Tracheal epithelial cell (primary cell): ENCODE data around the gene AQP5. TPM values are rescaled to one million over a fixed set of nuclear protein-coding genes. Genes with fewer than 3 reads are reported as not detected.

Source experiments
- total RNA-seq: library from RNA; depleted of rRNA; stranded (reverse); fragments of >200 nt; gene quantifications from 2 replicates; pipeline ENCODE4 v1.2.1, GENCODE V29; 2014

AQP5 gene
- total RNA-seq = 0.43 TPM in 1 of 2 replicates, not detected in the other

DNA sequence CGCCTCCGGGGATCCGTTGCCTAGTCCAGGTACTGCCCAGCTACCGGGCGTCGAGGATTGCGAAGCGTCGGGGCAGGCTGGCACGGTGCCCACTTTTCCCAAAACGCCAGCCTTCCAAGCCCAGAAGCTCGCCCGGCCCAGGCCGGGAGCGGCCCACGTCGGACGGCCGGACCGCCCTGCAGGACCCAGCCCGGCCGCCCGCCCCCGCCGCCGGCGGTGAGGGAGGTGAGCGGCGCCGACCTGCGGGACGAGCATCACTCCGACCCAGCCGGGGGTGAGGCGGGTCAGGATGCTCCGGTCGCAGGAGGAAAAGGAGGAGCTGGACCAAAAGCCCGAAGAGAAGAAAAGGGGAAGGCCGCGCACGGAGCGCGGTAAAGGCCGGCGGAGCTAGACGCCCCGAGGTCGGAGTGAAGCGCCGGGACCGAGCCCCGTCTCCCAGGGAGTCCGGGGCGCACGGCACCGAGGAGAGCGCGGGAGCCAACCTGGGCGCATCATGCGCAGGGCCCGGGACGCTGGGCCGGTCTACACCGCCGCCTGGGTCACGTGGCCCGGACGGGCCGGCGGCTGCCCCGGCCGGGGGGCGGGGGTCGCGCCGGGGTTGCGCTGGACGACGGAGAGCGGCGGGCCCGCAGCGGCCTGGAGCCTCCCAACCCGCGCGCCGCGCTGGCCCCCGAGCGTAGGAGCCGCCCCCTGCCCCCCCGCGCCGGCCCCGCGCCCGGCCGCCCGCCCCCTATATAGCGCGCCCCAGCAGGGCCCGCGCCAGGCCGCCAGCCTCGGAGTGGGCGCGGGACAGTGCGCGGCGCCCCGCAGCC lies at the start of gene AQP5:
AQP5 (plus strand) TSS at position 762 of the 812 bp plus-strand sequence. CDS start 146 bp downstream, outside the sequence.

DNA sequence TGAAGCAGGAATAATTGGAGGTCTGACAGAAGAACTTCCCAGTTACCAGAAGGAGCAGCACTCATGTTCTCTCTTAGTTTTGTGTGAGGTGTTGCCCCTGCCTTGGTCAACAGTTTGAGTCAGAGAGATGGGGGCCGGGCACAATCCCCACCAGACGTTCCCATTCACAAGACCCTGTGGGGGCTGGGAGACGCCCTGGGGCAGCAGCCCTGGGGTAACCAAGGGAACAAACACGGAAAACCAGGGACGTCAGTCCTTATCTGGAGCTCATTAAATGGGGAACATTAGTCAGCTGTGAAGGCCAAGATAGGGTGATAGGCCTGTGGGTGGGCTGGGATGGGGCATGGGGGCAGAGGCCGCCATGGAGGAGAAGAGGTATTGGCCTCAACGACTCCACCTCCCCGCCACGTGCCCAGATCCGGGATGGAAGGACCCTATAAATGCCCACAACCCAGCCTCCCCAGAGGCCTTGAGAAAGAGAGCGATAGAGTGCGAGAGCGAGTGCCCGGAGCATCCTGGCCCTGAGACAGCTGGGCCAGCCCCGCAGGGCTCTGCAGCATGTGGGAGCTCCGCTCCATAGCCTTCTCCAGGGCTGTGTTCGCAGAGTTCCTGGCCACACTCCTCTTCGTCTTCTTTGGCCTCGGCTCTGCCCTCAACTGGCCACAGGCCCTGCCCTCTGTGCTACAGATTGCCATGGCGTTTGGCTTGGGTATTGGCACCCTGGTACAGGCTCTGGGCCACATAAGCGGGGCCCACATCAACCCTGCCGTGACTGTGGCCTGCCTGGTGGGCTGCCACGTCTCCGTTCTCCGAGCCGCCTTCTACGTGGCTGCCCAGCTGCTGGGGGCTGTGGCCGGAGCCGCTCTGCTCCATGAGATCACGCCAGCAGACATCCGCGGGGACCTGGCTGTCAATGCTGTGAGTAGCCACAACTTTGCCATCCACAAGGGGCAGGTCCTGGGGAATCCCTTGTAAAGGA lies 11.1 kb upstream of the AQP5 start, which contains the start of gene AQP2:
AQP2 (plus strand) TSS at position 465 of the 979 bp plus-strand sequence; CDS start at position 559, 94 bp downstream.

DNA sequence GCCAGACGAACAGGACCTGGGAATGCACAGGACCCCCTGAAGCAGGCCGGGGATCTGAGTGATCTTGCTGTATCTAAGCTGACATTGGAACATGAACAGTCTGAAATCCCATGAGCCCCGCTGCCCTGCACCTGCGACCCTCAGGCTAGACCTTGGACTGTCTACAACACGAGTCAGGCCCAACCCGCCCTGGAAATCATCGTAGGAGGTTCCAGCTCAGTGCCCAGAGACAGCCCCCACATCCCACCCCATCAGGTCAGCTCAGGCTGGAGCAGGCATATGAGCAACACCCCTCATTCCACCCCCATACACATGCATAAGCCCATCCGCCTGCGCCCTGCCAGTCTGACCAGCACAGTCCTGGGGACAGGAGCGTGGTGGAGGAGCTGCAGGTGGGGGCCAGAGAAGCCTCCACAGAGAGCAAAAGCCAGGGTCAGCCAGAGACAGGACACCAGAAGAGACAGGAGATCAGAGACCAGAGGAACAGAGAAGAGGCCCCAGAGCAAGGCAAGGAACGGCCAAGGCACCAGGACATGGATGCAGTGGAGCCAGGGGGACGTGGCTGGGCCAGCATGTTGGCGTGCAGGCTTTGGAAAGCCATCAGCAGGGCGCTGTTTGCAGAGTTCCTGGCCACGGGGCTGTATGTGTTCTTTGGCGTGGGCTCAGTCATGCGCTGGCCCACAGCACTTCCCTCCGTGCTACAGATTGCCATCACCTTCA lies 11.1 kb downstream of the AQP5 start, which contains the start of gene AQP6:
AQP6 (plus strand) TSS at position 307 of the 720 bp plus-strand sequence; CDS start at position 534, 227 bp downstream.

Other genes starting within 250 kb of the AQP5 start
- 618 and 796 TPM in 2 replicates for gene TMBIM6, start 220.3 kb upstream of the AQP5 start, total RNA-seq
- 3.8 and 4.1 TPM in 2 replicates for gene NCKAP5L, start 133.5 kb upstream of the AQP5 start, total RNA-seq
- gene BCDIN3D, start 118.8 kb upstream of the AQP5 start, total RNA-seq = 3.6 and 8.5 TPM in 2 replicates
- gene FAIM2, start 58.0 kb upstream of the AQP5 start, total RNA-seq = not detected in 2 replicates
- gene AQP2, start 11.1 kb upstream of the AQP5 start, total RNA-seq = under 0.01 TPM in 1 of 2 replicates, not detected in the other
- gene AQP6, start 11.1 kb downstream of the AQP5 start, total RNA-seq = not detected in 2 replicates
- 16.0 and 17.4 TPM in 2 replicates for gene RACGAP1, start 63.6 kb downstream of the AQP5 start, total RNA-seq
- gene ASIC1, start 95.7 kb downstream of the AQP5 start, total RNA-seq = 1.1 and 1.4 TPM in 2 replicates
- gene SMARCD1, start 123.5 kb downstream of the AQP5 start, total RNA-seq = 31.8 and 41.9 TPM in 2 replicates
- gene GPD1, start 142.1 kb downstream of the AQP5 start, total RNA-seq = 1.2 TPM in 1 of 2 replicates, not detected in the other
- 41.0 and 51.2 TPM in 2 replicates for gene COX14, start 150.4 kb downstream of the AQP5 start, total RNA-seq
- gene CERS5, start 205.5 kb downstream of the AQP5 start, total RNA-seq = 17.9 and 26.7 TPM in 2 replicates